HG03565 (cell line): ENCODE measurements around the gene COL4A2.
"Not testable (repeated sequence)": the region's sequence is repeated elsewhere in the genome, so short reads cannot be mapped to it uniquely, and the experiment has no call there.

Source experiments
- ATAC-seq: cut with Tn5 transposase; IDR thresholded peaks from one replicate; pipeline ENCODE4 v1.9.1; 2021; ENCODE audit warnings: mild to moderate bottlenecking, moderate library complexity; ENCODE audit not compliant: unreplicated experiment

COL4A2 gene

DNA sequence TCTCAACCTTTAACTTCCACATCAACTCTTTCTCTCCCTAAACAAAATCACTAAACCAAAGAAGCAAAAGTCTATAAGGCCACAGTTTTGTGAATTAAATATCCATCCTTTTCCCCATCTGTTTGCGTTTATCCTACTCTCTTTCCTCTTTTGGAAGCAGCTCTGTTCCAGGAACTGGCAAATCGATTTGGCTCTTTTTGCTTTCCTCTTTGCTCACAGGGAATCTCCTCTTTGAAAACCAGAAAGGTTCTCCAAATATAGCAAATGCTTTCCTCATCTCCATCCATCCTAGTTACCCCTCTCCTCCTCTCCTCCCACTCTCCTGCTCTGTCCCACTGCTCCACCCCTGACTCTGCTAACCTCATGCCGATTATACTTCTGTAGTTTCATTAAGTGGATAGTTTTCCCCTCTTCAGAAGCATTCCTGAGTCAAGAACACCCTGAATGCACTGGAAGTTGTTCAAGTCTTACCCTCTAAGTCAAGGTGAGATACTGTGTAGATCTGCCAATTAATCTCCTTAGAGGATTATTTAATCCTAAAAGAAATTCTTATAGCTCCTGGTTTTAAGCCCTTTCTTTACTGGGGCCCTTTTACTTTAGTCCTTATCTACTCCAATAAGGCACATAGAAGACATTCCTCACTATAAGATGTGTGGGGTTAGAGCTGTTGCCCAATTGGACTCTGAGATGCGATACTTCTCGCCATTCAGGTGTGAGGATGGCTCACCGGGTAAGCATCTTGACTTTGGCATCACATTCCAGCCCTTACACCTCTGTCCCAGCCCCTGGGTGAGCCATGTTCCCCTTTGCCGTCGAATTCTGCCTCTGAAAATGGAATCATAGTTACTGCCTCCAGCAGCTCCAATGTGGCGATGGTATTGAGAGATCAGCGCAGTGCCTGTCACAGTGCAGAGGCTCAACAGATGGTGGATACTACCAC, 67.6 kb downstream of the COL4A2 start:
- no peak for ATAC-seq

DNA sequence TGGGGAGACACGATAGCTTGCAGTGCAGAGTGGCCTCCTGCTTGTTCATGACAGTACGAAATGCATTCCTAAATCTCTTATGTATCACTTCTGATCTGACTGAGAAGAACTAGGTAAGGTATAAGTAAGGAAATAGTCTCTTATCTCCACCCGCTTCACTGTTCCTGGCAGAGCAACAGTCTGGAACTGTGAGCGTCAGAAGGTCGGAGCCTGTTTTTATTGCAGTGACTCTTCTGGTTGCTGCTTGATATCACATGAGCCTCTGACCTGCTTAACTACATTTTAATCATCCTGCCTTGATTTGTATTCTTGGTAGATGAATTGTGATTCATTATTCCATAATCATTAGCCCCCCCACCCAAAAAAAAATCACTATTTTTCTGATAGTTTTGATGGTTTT, 69.0 kb downstream of the COL4A2 start:
- no peak for ATAC-seq

DNA sequence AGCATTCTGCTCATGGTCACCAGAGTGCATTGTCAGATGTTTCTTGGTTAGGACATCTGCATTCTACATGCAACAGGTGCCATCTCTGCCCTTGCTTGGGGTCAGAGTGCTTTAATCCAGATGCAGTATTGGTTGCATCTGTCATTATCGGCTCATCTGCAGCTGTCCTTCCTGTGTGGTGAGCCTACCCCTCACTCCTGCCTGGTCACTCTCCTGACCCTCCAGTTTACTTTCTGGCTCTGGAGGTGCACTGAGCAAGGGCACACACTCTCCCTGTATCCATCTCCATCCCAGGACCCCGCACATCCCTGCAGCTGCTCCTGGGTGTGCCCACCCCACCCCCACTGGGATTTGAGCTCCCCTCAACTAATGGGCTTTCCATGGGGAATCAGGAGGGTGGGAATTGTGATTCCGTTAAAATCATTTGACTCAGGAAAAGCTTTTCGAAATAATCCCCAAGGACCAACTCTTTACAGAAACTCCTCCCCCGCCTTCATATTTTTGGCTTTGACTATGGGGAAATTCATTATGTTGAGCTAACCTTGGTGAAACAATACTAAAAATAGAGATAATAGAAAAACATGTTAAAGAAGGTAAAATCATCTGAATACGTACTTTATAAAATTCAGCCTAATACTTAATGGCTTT, 70.2 kb downstream of the COL4A2 start:
- ATAC-seq: no peak

DNA sequence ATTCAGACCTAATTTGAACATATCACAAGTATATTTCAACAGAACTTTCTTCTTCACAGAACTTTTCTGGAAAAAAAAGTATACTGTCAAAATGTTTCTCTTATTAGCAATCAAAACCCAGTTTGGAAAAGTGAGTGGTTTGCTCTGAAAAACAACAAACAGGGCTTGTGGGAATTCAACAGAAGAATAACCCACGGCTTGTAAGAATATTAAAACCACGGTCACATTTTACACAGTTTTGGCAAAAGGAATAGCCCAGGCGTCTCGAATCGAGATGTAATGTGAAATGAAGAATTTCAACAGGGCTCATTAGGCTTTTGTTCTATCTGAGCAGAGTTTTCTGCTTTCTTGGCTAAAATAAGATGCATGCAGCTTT, 70.7 kb downstream of the COL4A2 start:
- ATAC-seq: no peak

DNA sequence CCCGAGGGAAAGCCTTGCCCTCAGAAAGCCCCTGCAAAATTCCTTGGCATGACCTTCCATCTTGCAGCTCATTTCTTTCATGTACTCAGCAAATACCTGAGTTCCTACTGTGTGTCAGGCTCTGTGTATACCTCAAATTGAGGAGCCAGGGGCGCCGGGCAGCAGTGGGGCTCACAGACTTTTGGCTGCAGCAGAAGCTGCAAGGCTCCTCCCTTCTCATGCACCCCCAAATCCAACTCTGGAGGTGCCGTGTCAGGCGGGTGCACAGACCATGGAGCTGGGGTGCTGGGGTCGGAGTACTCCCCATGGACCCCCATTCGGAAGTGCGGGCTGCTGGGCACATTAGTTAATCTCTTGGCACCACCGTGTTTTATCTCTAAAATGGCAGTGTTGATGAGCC, 72.3 kb downstream of the COL4A2 start:
- ATAC-seq: no peak

DNA sequence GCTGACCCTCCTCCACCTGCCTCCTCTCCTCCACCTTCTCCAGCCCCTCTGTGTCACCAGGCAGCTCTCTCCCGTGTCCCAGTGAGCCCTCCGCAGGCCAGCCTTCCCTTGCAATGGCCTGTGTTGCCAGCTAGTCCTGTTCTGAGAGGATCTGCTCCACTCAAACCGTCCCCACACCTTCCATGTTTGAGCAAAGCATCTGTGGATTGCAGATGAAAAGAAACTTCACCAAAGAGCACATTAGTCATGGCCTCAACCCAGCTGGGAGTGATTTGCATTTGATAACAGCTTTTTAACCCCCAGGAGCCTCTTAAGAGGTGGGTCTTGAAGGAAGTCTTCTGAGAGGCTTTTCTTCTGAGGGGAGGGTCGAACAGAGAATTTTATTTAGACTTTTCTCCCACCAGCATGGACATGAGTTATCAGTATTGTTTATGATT, 72.8 kb downstream of the COL4A2 start:
- ATAC-seq: no peak

DNA sequence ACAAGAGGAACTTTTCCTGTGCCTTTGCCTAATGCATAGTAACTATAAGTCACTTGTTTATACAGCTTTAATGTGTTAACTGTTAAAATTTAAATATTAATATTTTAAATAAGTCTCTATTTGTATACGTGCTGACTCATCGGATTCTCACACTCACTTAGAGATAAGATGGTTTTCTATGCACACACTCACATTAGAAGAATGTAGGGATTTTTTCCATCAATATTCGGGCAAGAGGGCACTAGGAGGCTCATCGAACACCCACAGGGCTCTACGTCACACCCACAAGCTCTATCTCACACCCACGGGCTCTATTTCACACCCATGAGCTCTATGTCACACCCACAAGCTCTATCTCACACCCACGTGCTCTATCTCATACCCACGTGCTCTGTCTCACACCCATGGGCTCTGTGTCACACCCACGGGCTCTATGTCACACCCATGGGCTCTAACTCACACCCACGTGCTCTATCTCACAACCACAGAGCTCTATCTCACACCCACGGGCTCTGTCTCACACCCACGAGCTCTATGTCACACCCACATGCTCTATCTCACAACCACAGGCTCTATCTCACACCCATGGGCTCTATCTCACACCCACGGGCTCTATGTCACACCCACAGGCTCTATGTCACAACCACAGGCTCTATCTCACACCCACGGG, 73.4 kb downstream of the COL4A2 start:
- ATAC-seq: no peak

DNA sequence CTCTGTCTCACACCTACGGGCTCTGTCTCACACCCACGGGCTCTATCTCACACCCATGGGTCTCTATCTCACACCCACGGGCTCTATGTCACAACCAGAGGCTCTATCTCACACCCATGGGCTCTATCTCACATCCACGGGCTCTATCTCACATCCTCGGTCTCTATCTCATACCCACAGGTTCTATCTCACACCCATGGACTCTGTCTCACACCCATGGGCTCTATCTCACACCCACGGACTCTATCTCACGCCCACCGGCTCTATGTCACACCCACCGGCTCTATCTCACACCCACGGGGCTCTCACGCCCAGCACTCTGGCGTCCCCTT, 73.9 kb downstream of the COL4A2 start:
- no peak for ATAC-seq

DNA sequence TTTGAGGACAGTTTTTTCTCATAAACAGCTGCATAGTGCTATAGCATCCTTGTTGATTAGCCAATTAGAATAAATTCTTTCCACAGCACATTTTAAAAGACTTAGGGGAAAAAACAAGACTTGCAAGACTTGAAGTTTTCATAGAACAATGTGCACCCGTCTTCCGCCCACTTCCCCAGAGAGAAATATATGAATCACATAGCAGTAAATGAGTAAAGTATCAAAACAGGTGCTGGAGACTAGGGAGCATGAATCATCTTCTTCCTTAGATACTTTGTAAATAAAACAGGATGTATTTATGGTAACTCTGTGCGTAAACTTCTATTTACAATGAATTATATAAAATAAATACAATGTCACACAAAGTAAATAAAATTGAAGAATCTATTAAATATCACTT, 75.1 kb downstream of the COL4A2 start:
- no peak for ATAC-seq

DNA sequence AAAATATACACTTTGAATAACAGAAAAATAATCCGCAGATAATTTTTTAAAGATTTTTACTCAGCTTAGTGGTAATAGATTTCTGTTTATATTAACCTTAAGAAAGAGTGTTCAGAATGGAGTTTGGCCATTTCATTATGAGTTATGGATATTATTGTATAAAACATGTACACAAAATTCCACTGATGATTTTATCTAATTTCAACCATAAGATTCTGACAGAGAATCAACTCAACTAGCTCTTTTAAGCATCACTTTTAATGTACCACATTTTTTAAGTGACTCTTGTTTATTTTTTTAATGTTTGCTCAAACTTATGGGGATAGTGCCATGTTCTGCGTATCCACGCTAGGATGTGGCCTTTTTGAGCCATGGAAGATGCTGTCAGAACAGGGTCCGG, 75.7 kb downstream of the COL4A2 start:
- ATAC-seq: no peak

DNA sequence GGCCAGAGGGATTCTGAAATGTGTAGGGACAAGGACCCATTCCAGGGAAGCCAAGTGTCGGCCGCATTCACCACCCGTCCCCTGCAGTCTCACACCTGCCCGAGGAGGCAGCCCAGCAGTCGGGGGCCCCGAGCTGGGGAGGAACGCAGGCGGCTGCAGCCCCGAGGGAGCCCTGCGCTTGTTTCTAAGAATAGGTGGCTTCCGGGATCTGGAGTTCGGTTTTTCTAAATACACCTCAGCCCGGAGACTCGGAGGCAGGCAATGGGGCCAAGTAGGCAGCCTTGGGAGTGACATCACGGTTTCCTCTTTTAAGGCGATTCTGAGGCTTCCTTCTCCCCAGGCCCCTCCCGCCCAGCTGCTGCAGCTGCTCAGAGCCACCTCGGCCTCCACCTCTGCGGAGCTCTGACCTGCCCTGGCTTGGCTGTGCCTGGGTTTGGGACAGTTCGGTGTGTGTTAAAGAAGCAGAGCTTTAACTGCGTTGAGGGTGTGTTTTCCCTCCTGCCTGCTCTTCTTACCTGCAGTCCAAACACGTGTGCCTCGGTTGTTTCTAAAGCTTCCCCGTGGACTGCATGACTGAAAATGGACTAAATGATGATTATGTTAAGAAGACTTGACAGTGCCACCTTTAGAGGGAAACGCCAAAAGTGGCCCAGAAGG, 80.5 kb downstream of the COL4A2 start:
- ATAC-seq: peak; percentile 84

DNA sequence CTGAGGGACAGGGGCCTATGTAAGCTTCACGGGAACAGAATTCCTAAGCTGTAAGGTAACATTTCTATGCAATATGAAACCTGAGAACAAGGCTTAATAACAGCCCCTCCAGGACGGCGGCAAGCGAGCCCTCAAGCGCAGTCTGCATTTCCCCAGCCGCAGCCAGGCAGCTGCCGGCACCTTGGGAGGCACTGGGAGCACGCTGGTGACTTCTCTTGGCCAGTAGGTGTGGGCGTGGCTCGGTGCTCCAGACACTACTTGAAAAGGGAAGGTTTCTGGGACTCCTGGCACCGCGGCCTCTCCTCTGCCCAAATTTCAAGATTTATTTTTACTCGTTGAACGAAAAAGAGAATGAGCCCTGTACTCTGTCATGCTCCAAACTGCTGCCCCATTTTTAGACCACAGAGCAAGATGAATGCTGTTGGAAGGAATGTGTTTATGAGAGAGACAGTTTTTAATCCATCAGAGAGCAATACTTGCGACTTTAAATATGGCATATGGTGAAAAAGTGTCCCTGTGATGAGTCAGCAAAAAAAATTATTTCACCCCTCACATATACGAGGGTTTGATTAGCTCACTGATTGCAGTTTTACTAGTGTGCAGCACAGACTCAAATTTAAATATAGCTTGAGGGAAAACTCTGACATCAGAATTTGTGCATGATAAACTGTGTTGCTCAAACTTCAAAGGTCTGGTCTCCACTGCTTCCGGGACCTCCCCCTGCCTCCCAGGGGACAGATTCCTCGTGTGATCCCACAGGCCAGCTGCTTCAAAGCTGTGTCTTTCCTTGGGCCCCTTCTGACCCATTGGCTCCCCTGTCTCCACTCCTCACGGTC, 81.2 kb downstream of the COL4A2 start:
- no peak for ATAC-seq

DNA sequence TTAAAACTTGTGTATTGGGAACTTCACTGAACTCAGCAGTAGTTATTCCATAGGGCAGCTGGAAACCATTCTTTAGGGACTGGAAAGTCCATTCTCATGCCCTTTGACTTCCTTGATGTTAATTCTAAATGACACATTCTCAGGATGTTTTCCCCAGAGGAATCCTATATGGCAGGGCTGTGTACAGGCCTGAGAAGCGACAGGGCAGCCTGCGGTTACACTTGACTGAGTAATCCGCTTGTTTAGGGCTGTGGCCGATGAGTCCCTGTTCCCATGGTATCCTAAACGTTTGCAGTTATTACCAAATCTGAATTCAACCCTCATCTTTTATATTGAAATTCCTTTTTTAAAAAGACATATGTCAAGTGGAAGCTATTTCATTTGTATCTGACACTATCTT, 83.5 kb downstream of the COL4A2 start:
- no peak for ATAC-seq

DNA sequence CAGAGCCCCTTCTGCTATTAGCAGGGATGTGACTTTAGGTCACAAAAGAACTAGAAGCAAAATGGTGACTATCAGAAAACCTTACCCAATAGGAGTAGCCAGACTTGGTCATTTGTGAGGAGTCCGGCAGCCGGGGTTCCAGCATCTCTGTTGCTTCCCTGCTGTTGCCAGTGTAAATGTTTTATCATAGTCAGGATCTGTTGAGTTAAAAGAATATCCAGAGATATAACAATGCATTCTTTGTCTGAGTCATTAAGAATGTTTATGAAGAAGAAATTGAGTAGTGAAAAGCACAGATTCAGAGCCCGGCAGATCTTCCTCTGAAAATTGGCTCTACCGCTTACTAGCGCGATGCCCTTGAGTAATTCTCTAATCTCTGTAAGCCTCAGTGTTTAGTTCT, 84.2 kb downstream of the COL4A2 start:
- ATAC-seq: no peak

DNA sequence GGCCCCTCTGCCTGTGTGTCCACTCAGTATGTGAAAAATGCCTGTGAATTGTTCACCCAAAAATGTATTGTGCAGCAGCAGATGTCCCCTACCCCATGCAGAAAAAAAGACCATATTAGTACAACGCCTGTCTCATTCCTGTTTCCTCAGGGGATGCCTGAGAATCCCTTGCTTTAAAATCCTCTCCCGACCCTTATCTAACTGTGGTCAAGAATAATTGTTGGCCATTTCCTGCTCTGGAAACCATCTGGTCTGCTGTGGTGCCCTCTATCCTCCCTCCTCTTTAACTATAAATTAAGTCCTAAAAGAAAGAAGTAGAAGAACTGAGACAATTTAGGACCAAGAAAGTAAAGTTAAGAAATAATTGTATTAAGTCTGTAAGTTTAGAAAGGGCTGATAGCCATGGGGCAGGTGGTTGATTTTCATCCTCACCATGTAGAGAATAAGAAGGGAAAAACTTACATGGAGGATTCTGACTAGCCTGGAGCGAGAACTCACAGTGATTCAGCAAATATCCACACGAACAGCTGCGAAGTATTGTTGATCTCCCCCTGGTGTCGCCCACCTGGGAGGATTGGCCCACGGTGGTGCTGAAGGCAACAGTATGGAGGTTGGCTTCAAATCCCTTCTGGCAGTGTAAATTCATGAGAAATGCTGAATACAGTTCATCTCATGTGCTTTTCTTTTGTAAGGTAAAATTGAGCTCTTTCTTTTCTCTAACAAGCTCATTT, 85.6 kb downstream of the COL4A2 start:
- no peak for ATAC-seq

DNA sequence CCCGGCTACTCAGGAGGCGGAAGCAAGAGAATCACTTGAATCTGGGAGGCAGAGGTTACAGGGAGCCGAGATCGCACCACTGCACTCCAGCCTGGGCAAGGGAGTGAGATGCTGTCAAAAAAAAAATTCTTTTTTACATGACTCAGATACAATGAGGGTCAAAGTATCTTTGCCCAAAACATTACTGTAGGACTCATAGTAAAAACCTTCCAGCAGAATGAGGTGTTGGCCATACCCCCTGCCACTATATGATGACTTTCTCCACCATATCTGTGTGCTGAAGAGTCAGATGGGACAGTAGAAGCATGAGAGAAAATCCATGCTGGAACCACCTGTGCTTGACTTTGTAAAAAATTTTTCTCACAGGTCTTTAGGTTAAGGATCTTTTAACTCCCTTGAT, 86.7 kb downstream of the COL4A2 start:
- ATAC-seq: no peak

DNA sequence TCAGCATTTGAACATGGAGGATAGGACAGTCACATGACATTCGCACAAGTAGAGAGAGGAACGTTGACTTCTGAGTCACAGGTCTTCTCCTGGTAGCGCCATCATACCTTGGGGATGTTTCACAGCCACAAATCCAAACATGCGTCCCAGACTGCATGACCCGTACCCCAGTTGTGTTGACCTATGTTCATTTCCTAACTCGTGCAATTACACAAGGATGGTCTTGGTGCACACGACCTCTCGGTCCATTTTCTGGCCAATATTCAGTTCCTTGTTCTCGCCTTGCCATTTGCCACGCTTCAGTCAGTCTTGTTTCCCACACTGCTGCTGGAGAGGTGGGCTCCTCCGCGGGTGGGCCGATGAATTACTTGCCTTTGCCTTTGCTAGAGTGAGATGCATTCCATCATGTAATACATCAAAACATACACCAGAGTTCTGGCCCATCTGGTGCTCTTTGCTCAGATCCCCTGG, 87.3 kb downstream of the COL4A2 start:
- no peak for ATAC-seq

DNA sequence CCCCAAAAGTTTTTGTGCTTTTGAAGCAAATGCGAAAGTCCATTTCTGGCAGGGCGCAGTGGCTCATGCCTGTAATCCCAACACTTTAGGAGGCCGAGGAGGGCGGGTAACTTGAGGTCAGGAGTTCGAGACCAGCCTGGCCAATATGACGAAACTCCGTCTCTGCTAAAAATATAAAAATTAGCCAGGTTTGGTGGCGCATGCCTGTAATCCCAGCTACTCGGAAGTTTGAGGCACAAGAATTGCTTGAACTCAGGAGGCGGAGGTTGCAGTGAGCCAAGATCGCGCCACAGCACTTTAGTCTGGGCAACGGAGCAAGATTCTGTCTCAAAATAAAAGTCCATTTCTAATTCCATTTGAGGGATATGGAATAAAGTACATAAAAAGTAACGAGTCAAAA, 88.5 kb downstream of the COL4A2 start:
- not testable (repeated sequence) for ATAC-seq

DNA sequence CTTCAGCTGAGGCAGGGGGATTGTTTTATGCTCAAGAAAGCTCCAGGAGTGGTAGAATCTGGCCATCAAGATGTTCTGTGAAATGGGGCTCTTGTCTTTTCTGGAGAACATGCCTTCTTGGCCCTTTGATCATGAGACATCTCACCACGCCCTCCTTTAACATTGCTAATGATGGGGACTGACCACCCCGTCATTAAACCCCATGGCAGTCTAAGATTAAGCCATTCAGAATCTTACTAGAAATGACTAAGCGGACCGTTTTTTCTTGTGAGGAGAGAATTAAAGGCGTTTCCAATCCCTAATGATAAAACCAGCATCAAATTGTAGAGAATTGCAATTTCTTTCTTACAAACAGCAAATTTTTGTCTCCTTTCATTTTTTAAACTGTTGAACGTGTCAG, 89.4 kb downstream of the COL4A2 start:
- no peak for ATAC-seq

DNA sequence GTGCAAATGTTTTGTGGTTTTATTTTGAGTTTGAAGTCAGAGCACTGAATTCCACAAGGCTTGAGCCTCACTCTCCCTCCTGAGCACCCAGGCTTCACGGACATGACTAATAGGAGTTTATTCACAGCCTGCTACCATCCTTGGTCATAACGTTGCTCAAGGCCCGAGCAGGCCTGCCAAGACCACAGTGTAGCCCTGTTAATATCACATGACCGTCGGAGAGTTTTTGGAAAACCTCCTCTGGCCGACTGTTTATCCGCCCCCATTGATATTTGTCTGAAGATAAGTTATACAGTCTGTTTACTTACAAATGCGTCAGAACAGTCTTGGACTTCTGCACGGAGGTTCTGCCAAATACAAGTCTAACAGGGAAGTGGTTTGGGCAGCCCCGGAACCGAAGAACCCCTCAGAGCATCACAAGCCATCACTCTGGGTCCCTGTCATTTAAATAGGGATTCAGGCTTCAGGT, 89.9 kb downstream of the COL4A2 start:
- ATAC-seq: no peak
